Esophagus (tissue), 2 donors: ENCODE results near the gene FGF5. TPM values are rescaled to one million over a fixed set of nuclear protein-coding genes. Genes with fewer than 3 reads are reported as not detected.

Experiments
- H3K27ac ChIP-seq, 2 donors: one replicate each; pipeline ENCODE4 v1.5.1; 2013; ENCODE audit warnings: low read depth in 2 of 2, mild to moderate bottlenecking in 2 of 2, inconsistent platforms in 1 of 2, low read length in 1 of 2, moderate library complexity in 1 of 2
- H3K27me3 ChIP-seq, 2 donors: one replicate each; pipeline ENCODE4 v1.6.1; 2013; ENCODE audit warnings: low read length in 2 of 2, control low read depth in 1 of 2, mild to moderate bottlenecking in 1 of 2; ENCODE audit not compliant: insufficient read depth in 2 of 2, control insufficient read depth in 1 of 2
- H3K36me3 ChIP-seq, 2 donors: one replicate each; pipeline ENCODE4 v1.6.1; 2013; ENCODE audit warnings: low read length in 1 of 2; ENCODE audit not compliant: control insufficient read depth in 2 of 2, insufficient read depth in 2 of 2
- H3K4me1 ChIP-seq, 2 donors: one replicate each; pipeline ENCODE4 v1.6.1; 2013; ENCODE audit warnings: low read length in 1 of 2; ENCODE audit not compliant: control insufficient read depth in 2 of 2, insufficient read depth in 2 of 2
- H3K4me3 ChIP-seq, 2 donors: one replicate each; pipeline ENCODE4 v1.5.1; 2013; ENCODE audit warnings: low read length in 2 of 2, mild to moderate bottlenecking in 2 of 2, low read depth in 1 of 2, moderate library complexity in 1 of 2
- H3K9me3 ChIP-seq, 2 donors: one replicate each; pipeline ENCODE4 v1.6.1; 2013; ENCODE audit warnings: mild to moderate bottlenecking in 2 of 2, low read depth in 1 of 2, low read length in 1 of 2, moderate library complexity in 1 of 2; ENCODE audit not compliant: control insufficient read depth in 2 of 2, insufficient read depth in 1 of 2
- WGBS, 2 donors: extraction: QIAGEN DNeasy Blood & Tissue Kit; methylation state at CpG; one replicate each; pipeline ENCODE4 v1.1.7; 2013; 5-methylcytosine and 5-hydroxymethylcytosine counted together
- polyA plus RNA-seq, 2 donors: library from polyadenylated mRNA; stranded (reverse); fragments of 200-250 nt; gene quantifications; one replicate each; pipeline ENCODE4 v1.2.3, GENCODE V29; 2013
- donor health status: healthy with polysubstance abuse.
- donor health status: Bipolar disorder and iron deficiency.

Gene FGF5
- polyA plus RNA-seq, 2 donors, result 0.01 to 0.04 TPM

- Histone ChIP-seq H3K36me3 (no peaks in the 10 kb centered on the region), H3K9me3 (no peaks in the 10 kb centered on the region), H3K27me3 (peaks cover 0 to 2% of the 10 kb centered on the region in 2 donors), H3K4me3 (no peak overlapping the region), H3K4me1 (no peaks in the 10 kb centered on the region), H3K27ac (no peak overlapping the region)
- WGBS, 2 donors, result 60 to 68% methylated on average over 1 of the region's 1 CpG
Observed at GRCh38 chr4:80249144-80249543, 17.3 kb upstream of the FGF5 start.

- Histone ChIP-seq H3K27ac (no peak overlapping the region), H3K4me3 (no peak overlapping the region), H3K27me3 (no peaks in the 10 kb centered on the region), H3K9me3 (no peaks in the 10 kb centered on the region), H3K4me1 (no peaks in the 10 kb centered on the region), H3K36me3 (no peaks in the 10 kb centered on the region)
Observed at GRCh38 chr4:80252427-80252826, 14.0 kb upstream of the FGF5 start.

GRCh38 chr4:80252953-80253352 is 13.5 kb upstream of the FGF5 start:
- Histone ChIP-seq H3K27me3 (no peaks in the 10 kb centered on the region), H3K4me3 (no peak overlapping the region), H3K9me3 (no peaks in the 10 kb centered on the region), H3K27ac (no peak overlapping the region), H3K36me3 (no peaks in the 10 kb centered on the region), H3K4me1 (no peaks in the 10 kb centered on the region)

GRCh38 chr4:80253510-80253909 is 13.0 kb upstream of the FGF5 start:
- H3K4me1 ChIP-seq, result no peaks in the 10 kb centered on the region
- no peak overlapping the region for H3K4me3 ChIP-seq
- 64 to 66% methylated on average over 4 of the region's 4 CpGs for WGBS, 2 donors
- no peaks in the 10 kb centered on the region for H3K27me3 ChIP-seq
- H3K9me3 ChIP-seq, result no peaks in the 10 kb centered on the region
- no peak overlapping the region for H3K27ac ChIP-seq
- H3K36me3 ChIP-seq, result no peaks in the 10 kb centered on the region

- Histone ChIP-seq H3K4me3 (no peak overlapping the region), H3K4me1 (no peaks in the 10 kb centered on the region), H3K9me3 (no peaks in the 10 kb centered on the region), H3K36me3 (no peaks in the 10 kb centered on the region), H3K27me3 (no peaks in the 10 kb centered on the region), H3K27ac (no peak overlapping the region)
- 90 to 98% methylated on average over 2 of the region's 2 CpGs for WGBS, 2 donors
Observed at GRCh38 chr4:80254114-80254513, 12.3 kb upstream of the FGF5 start.

GRCh38 chr4:80255329-80256095 is 11.0 kb upstream of the FGF5 start:
- WGBS, 2 donors, result 52 to 57% methylated on average over 7 of the region's 7 CpGs

GRCh38 chr4:80257851-80258250 is 8.6 kb upstream of the FGF5 start:
- Histone ChIP-seq H3K4me3 (no peak overlapping the region), H3K27me3 (peaks cover 0 to 6% of the 10 kb centered on the region in 2 donors), H3K27ac (no peak overlapping the region), H3K36me3 (no peaks in the 10 kb centered on the region), H3K9me3 (no peaks in the 10 kb centered on the region), H3K4me1 (no peaks in the 10 kb centered on the region)

More at GRCh38 chr4:80255329-80256095, 11.0 kb upstream of the FGF5 start:
- Histone ChIP-seq H3K27ac (no peak overlapping the region), H3K4me1 (no peaks in the 10 kb centered on the region), H3K4me3 (no peak overlapping the region), H3K36me3 (no peaks in the 10 kb centered on the region), H3K27me3 (no peaks in the 10 kb centered on the region), H3K9me3 (no peaks in the 10 kb centered on the region)

GRCh38 chr4:80259012-80259411 is 7.5 kb upstream of the FGF5 start:
- no peaks in the 10 kb centered on the region for H3K9me3 ChIP-seq
- peaks cover 0 to 6% of the 10 kb centered on the region in 2 donors for H3K27me3 ChIP-seq
- H3K27ac ChIP-seq, result no peak overlapping the region
- WGBS, 2 donors, result 36 to 49% methylated on average over 4 of the region's 4 CpGs
- no peaks in the 10 kb centered on the region for H3K4me1 ChIP-seq
- no peaks in the 10 kb centered on the region for H3K36me3 ChIP-seq
- H3K4me3 ChIP-seq, result no peak overlapping the region

GRCh38 chr4:80259817-80260216 is 6.6 kb upstream of the FGF5 start:
- WGBS, 2 donors, result 86 to 88% methylated on average over 3 of the region's 3 CpGs

GRCh38 chr4:80261989-80262600 is 4.4 kb upstream of the FGF5 start:
- Histone ChIP-seq H3K4me3 (no peak overlapping the region), H3K27ac (no peak overlapping the region), H3K36me3 (no peaks in the 10 kb centered on the region), H3K27me3 (peaks cover 12 to 21% of the 10 kb centered on the region in 2 donors), H3K4me1 (peaks cover 0 to 11% of the 10 kb centered on the region in 2 donors), H3K9me3 (no peaks in the 10 kb centered on the region)
- 89 to 93% methylated on average over 3 of the region's 3 CpGs for WGBS, 2 donors

More at GRCh38 chr4:80259817-80260216, 6.6 kb upstream of the FGF5 start:
- Histone ChIP-seq H3K4me3 (no peak overlapping the region), H3K4me1 (no peaks in the 10 kb centered on the region), H3K27me3 (peaks cover 2 to 13% of the 10 kb centered on the region in 2 donors), H3K36me3 (no peaks in the 10 kb centered on the region), H3K27ac (no peak overlapping the region), H3K9me3 (no peaks in the 10 kb centered on the region)
